Left lung (tissue), 10 donors: ENCODE data around the gene TOX4. TPM values are rescaled to one million over a fixed set of nuclear protein-coding genes. Genes with fewer than 3 reads are reported as not detected.

Experiments
- ATAC-seq: fragments of 200-7000 bp; cut with Tn5 transposase; one replicate; pipeline ENCODE4 v1.9.1; 2020; ENCODE audit warnings: moderate library complexity
- DNase-seq, 4 donors: peaks; one replicate each; pipeline ENCODE4 v3.0.0-alpha.2; 2013 to 2020
- H3K27ac ChIP-seq, 2 donors: fragments of 200-600 bp; sonication (generic) in 1 of 2; one replicate each; pipeline versions ENCODE4 v1.5.0 to v1.8.0; 2020 to 2021
- H3K27me3 ChIP-seq, 2 donors: fragments of 200-600 bp; sonication (generic) in 1 of 2; one replicate each; pipeline versions ENCODE4 v1.5.0 to v1.8.0; 2020 to 2021
- H3K36me3 ChIP-seq, 2 donors: fragments of 200-600 bp; sonication (generic) in 1 of 2; one replicate each; pipeline versions ENCODE4 v1.5.0 to v1.8.0; 2020 to 2021
- H3K4me1 ChIP-seq, 2 donors: fragments of 200-600 bp; one replicate each; pipeline ENCODE4 v1.8.0; 2021
- H3K4me3 ChIP-seq, 2 donors: fragments of 200-600 bp; sonication (generic) in 1 of 2; one replicate each; pipeline versions ENCODE4 v1.5.0 to v1.8.0; 2020 to 2021; ENCODE audit warnings: mild to moderate bottlenecking in 1 of 2
- H3K9me3 ChIP-seq, 2 donors: fragments of 200-600 bp; sonication (generic) in 1 of 2; one replicate each; pipeline versions ENCODE4 v1.5.0 to v1.8.0; 2020 to 2021
- CTCF ChIP-seq, 2 donors: fragments of 200-600 bp; sonication (generic) in 1 of 2; IDR thresholded peaks; one replicate each; pipeline versions ENCODE4 v1.5.0 to v1.8.0; 2021; ENCODE audit warnings: antibody characterized with exemption in 2 of 2
- intact Hi-C, 2 donors: fragments of 100-400 bp; cut with DNase I; formaldehyde crosslinking; loops; one replicate each; pipeline versions ENCODE4 v1.11.2 to v1.14.2; 2022
- polyA plus RNA-seq, 6 donors: library from polyadenylated mRNA; unstranded; fragments of 120-200 nt; gene quantifications; one replicate each; pipeline ENCODE4 v1.2.1, GENCODE V29; 2013; ENCODE audit not compliant: insufficient read length in 6 of 6
- total RNA-seq, 2 donors: library from RNA; stranded (reverse); fragmentation: NEBNext Ultra II Directional; extraction: Animal tissue kit (Norgen Biotek cat#: 25700); gene quantifications; one replicate each; pipeline ENCODE4 v1.2.1, GENCODE V29; 2021
- donor health status: DM: no; HTN: yes; CAD: no.
- donor health status: DM: no; HTN: no; CAD: no.

The TOX4 gene
- total and polyA plus RNA-seq, 8 donors: 56.3 to 69.1 (median 60.7) TPM

GRCh38 chr14:21486640-21487087, 9.7 kb downstream of the TOX4 start:
- Histone ChIP-seq H3K36me3 (peaks cover 0 to 64% of the 10 kb centered on the region in 2 donors), H3K27ac (no peak overlapping the region), H3K9me3 (no peaks in the 10 kb centered on the region), H3K4me1 (no peaks in the 10 kb centered on the region), H3K4me3 (no peak overlapping the region), H3K27me3 (no peaks in the 10 kb centered on the region)
- no peak for DNase-seq
- no peak for TF ChIP-seq CTCF (IDR thresholded peaks at IDR 0.05)
- ATAC-seq: no peak
- intact Hi-C loops: no loop called here

- intact Hi-C loops: no loop called here
- TF ChIP-seq CTCF (IDR thresholded peaks at IDR 0.05): no peak
- no peaks in the 10 kb centered on the region for H3K27me3 ChIP-seq
- peak in 1 of 4 donors; percentile 40 for DNase-seq
- peak overlapping the region; percentile 28 to 76 for H3K27ac ChIP-seq
- peaks cover 0 to 100% of the 10 kb centered on the region in 2 donors for H3K36me3 ChIP-seq
- H3K4me3 ChIP-seq: no peak overlapping the region
- no peaks in the 10 kb centered on the region for H3K9me3 ChIP-seq
- peaks cover 0 to 12% of the 10 kb centered on the region in 2 donors for H3K4me1 ChIP-seq
- peak; percentile 88 for ATAC-seq
Observed at GRCh38 chr14:21494902-21495762, 18.1 kb downstream of the TOX4 start.

GRCh38 chr14:21496453-21496852, 19.5 kb downstream of the TOX4 start:
- peak in 1 of 4 donors; percentile 28 for DNase-seq

GRCh38 chr14:21498540-21499526, 21.8 kb downstream of the TOX4 start:
- intact Hi-C loops: no loop called here
- no peak overlapping the region for H3K27ac ChIP-seq

More at GRCh38 chr14:21496453-21496852, 19.5 kb downstream of the TOX4 start:
- no peak for TF ChIP-seq CTCF (IDR thresholded peaks at IDR 0.05)
- no peak overlapping the region for H3K4me3 ChIP-seq
- peaks cover 0 to 100% of the 10 kb centered on the region in 2 donors for H3K36me3 ChIP-seq
- intact Hi-C loops: no loop called here
- H3K27me3 ChIP-seq: no peaks in the 10 kb centered on the region
- H3K4me1 ChIP-seq: peaks cover 0 to 12% of the 10 kb centered on the region in 2 donors
- peak overlapping the region; percentile 28 to 76 for H3K27ac ChIP-seq
- no peaks in the 10 kb centered on the region for H3K9me3 ChIP-seq
- ATAC-seq: peak; percentile 54

More at GRCh38 chr14:21498540-21499526, 21.8 kb downstream of the TOX4 start:
- peak in 1 of 2 donors; percentile 38 for TF ChIP-seq CTCF (IDR thresholded peaks at IDR 0.05)
- Histone ChIP-seq H3K4me3 (no peak overlapping the region), H3K27me3 (no peaks in the 10 kb centered on the region), H3K9me3 (no peaks in the 10 kb centered on the region), H3K36me3 (peaks cover 0 to 100% of the 10 kb centered on the region in 2 donors), H3K4me1 (peaks cover 0 to 12% of the 10 kb centered on the region in 2 donors)
- DNase-seq (peak in 1 of 4 donors; percentile 53), ATAC-seq (peak; percentile 34)
